ENCODE results near the gene DNAJC1. TPM values are rescaled to one million over a fixed set of nuclear protein-coding genes. Genes with fewer than 3 reads are reported as not detected.
"Not testable (repeated sequence)": the region's sequence is repeated elsewhere in the genome, so short reads cannot be mapped to it uniquely, and the experiment has no call there.

The DNAJC1 gene
- total and polyA plus RNA-seq, 7 donors = 9.9 to 135 (median 51.9) TPM

DNA sequence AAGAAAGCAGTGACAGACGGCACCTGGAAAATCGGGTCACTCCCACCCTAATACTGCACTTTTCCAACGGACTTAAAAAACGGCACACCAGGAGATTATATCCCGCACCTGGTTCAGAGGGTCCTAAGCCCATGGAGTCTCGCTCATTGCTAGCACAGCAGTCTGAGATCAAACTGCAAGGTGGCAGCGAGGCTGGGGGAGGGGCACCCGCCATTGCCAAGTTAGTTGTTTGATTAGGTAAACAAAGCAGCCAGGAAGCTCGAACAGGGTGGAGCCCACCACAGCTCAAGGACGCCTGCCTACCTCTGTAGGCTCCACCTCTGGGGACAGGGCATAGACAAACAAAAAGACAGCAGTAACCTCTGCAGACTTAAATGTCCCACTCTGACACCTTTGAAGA lies 169.0 kb downstream of the DNAJC1 start:
- peaks cover 7 to 21% (median 13%) of the 10 kb centered on the region in 4 donors for H3K9me3 ChIP-seq
- peaks cover 0 to 11% (median 0%) of the 10 kb centered on the region in 4 donors for H3K36me3 ChIP-seq

DNA sequence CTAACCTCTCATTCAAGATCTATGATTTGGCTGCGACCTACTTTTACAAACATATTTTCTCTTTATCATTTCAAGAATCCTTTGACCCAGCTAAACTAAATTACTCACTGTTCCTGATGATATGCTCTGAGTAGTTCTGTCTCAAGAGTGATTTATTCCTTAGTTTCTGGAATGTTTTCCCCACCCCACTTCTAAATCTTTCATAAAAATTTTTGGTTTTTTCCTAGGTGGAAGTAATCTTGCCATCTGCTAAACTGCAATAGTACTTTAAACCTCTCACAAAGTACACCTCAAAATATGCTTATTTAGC lies 170.8 kb downstream of the DNAJC1 start:
- DNase-seq = no peak
- no peaks in the 10 kb centered on the region for H3K27me3 ChIP-seq
- H3K4me3 ChIP-seq = no peak overlapping the region
- H3K36me3 ChIP-seq = peaks cover 0 to 11% (median 0%) of the 10 kb centered on the region in 4 donors
- intact Hi-C loops (cut with DNase I) = no loop called here
- H3K9me3 ChIP-seq = peaks cover 8 to 34% (median 17%) of the 10 kb centered on the region in 4 donors
- no peaks in the 10 kb centered on the region for H3K4me1 ChIP-seq
- no peak overlapping the region for H3K27ac ChIP-seq
- 96 to 99% methylated on average over 1 of the region's 1 CpG for WGBS, 2 donors
- TF ChIP-seq EP300 (IDR thresholded peaks at IDR 0.05) = no peak
- no peak for TF ChIP-seq POLR2AphosphoS5 (IDR thresholded peaks at IDR 0.05)
- no peak for TF ChIP-seq CTCF (IDR thresholded peaks at IDR 0.05)
- TF ChIP-seq POLR2A (IDR thresholded peaks at IDR 0.05) = no peak

More for the DNA sequence above, 169.0 kb downstream of the DNAJC1 start:
- intact Hi-C loops (cut with DNase I); H3K4me3 ChIP-seq; H3K27me3 ChIP-seq; H3K27ac ChIP-seq; DNase-seq; H3K4me1 ChIP-seq: not testable (repeated sequence)
- WGBS, 2 donors = 88 to 95% methylated on average over 10 of the region's 10 CpGs

DNA sequence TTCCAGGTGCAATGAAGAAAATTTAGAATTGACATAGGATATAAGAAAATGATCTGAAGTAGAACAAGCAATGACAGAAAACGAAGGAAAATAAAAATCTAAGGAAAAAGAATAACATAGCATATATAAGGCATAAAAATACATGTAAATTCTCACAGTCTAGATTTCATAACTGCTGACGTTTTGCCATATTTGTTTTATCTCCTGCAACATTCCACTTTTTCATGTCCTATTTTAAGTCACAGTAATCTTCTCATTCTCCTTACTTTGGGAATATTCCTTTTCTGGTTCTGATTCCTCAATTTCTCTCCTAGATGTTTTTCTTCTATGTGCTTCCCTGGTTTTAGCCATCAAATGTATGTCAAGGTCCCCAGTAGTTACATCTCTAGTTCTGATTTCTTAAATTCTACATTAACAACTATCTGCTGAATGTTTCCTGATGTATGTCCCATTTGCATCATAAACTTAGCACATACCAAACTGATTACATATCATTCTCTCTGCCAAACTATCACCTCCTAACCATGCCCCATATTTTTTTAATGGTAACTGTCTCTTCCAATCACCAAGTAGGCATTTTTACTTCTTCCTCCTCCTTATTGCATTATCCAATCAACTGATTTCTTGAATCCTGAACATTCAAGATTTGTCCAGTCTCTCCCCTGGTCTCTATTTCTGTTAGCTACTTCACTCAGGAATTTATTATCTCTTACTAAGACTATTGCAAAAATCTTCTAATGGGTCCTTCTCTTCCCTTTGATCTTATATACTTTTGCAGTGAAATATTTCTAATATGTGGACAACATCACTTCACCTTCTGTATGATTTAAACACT lies 171.3 kb downstream of the DNAJC1 start:
- TF ChIP-seq POLR2A (IDR thresholded peaks at IDR 0.05) (no peak), EP300 (IDR thresholded peaks at IDR 0.05) (no peak)
- peaks cover 8 to 39% (median 20%) of the 10 kb centered on the region in 4 donors for H3K9me3 ChIP-seq
- intact Hi-C loops (cut with DNase I) = no loop called here

GRCh38 chr10:21830037-21830436 lies 173.5 kb downstream of the DNAJC1 start:
- intact Hi-C loops (cut with DNase I) = no loop called here
- H3K27me3 ChIP-seq = no peaks in the 10 kb centered on the region
- peaks cover 4 to 36% (median 23%) of the 10 kb centered on the region in 4 donors for H3K9me3 ChIP-seq

More for the DNA sequence above, 171.3 kb downstream of the DNAJC1 start:
- Histone ChIP-seq H3K27me3 (no peaks in the 10 kb centered on the region), H3K4me1 (no peaks in the 10 kb centered on the region), H3K36me3 (peaks cover 0 to 11% (median 2%) of the 10 kb centered on the region in 4 donors), H3K27ac (no peak overlapping the region), H3K4me3 (no peak overlapping the region)
- 95 to 98% methylated on average over 2 of the region's 2 CpGs for WGBS, 2 donors
- DNase-seq = no peak

DNA sequence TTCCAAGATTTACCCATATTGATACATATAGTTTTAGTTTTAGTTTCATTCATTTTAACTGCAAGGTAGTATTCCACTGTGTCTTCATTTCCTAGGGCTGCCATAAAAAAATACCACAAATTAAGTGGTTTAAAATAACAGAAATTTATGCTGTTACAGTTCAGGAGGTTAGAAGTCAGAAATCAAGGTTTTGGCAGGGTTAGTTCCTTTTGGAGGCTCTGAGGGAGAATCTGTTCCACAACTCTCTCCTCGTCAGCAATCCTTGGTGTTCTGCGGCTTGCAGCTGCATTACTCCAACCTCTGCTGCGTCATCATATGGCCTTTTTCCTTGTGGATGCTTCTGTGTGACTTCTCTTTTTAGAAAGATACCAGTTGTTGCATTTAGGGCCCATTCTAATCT lies 176.2 kb downstream of the DNAJC1 start:
- H3K4me3 ChIP-seq = no peak overlapping the region
- intact Hi-C loops (cut with DNase I) = no loop called here
- no peak overlapping the region for H3K27ac ChIP-seq
- H3K9me3 ChIP-seq = peaks cover 0 to 26% (median 18%) of the 10 kb centered on the region in 4 donors
- TF ChIP-seq CTCF (IDR thresholded peaks at IDR 0.05) = no peak
- no peak for TF ChIP-seq EP300 (IDR thresholded peaks at IDR 0.05)
- no peak for TF ChIP-seq POLR2AphosphoS5 (IDR thresholded peaks at IDR 0.05)
- no peak for TF ChIP-seq POLR2A (IDR thresholded peaks at IDR 0.05)
- WGBS, 2 donors = 97 to 99% methylated on average over 3 of the region's 3 CpGs
- H3K27me3 ChIP-seq = no peaks in the 10 kb centered on the region
- H3K4me1 ChIP-seq = no peaks in the 10 kb centered on the region
- DNase-seq = no peak
- H3K36me3 ChIP-seq = peaks cover 0 to 7% (median 0%) of the 10 kb centered on the region in 4 donors

More at GRCh38 chr10:21830037-21830436, 173.5 kb downstream of the DNAJC1 start:
- H3K4me3 ChIP-seq = no peak overlapping the region
- no peak for DNase-seq
- H3K27ac ChIP-seq = no peak overlapping the region
- H3K36me3 ChIP-seq = peaks cover 0 to 11% (median 4%) of the 10 kb centered on the region in 4 donors
- TF ChIP-seq CTCF (IDR thresholded peaks at IDR 0.05) = no peak
- no peak for TF ChIP-seq EP300 (IDR thresholded peaks at IDR 0.05)
- no peak for TF ChIP-seq POLR2AphosphoS5 (IDR thresholded peaks at IDR 0.05)
- no peak for TF ChIP-seq POLR2A (IDR thresholded peaks at IDR 0.05)
- no peaks in the 10 kb centered on the region for H3K4me1 ChIP-seq

All from sigmoid colon (tissue), 7 donors.